Liver (tissue), 9 donors: ENCODE measurements around the gene LENG9. TPM values are rescaled to one million over a fixed set of nuclear protein-coding genes. Genes with fewer than 3 reads are reported as not detected.

Experiments
- DNase-seq: peaks from one replicate; pipeline ENCODE4 v3.0.0-alpha.2; 2017; ENCODE audit warnings: low spot score
- H3K27ac ChIP-seq, 2 donors: one replicate each; pipeline ENCODE4 v1.7.0; 2013; ENCODE audit warnings: inconsistent platforms in 2 of 2, low read length in 2 of 2, control low read depth in 1 of 2, low read depth in 1 of 2, mild to moderate bottlenecking in 1 of 2
- H3K27me3 ChIP-seq, 4 donors: one replicate each; pipeline versions ENCODE4 v1.6.1 to v1.7.0; 2013; ENCODE audit warnings: low read length in 3 of 4, inconsistent platforms in 1 of 4, mild to moderate bottlenecking in 1 of 4, moderate library complexity in 1 of 4; ENCODE audit not compliant: control insufficient read depth in 4 of 4, insufficient read depth in 4 of 4
- H3K36me3 ChIP-seq, 4 donors: one replicate each; pipeline versions ENCODE4 v1.6.1 to v1.7.0; 2013; ENCODE audit warnings: low read length in 3 of 4, mild to moderate bottlenecking in 3 of 4, low read depth in 1 of 4, moderate library complexity in 1 of 4; ENCODE audit not compliant: control insufficient read depth in 4 of 4, insufficient read depth in 3 of 4
- H3K4me1 ChIP-seq, 4 donors: one replicate each; pipeline versions ENCODE4 v1.6.1 to v1.7.0; 2013; ENCODE audit warnings: low read length in 3 of 4, mild to moderate bottlenecking in 3 of 4, moderate library complexity in 1 of 4; ENCODE audit not compliant: control insufficient read depth in 4 of 4, insufficient read depth in 4 of 4
- H3K4me3 ChIP-seq, 3 donors: one replicate each; pipeline versions ENCODE4 v1.6.1 to v1.7.0; 2013; ENCODE audit warnings: low read length in 3 of 3, control low read depth in 1 of 3, low read depth in 1 of 3, mild to moderate bottlenecking in 1 of 3
- H3K9ac ChIP-seq, 2 donors: one replicate each; pipeline ENCODE4 v1.7.0; 2013; ENCODE audit warnings: low read length in 2 of 2, mild to moderate bottlenecking in 2 of 2, moderate library complexity in 2 of 2, control low read depth in 1 of 2, low read depth in 1 of 2
- H3K9me3 ChIP-seq, 4 donors: one replicate each; pipeline versions ENCODE4 v1.6.1 to v1.7.0; 2013; ENCODE audit warnings: low read length in 3 of 4; ENCODE audit not compliant: control insufficient read depth in 4 of 4
- EGR1 ChIP-seq, 2 donors: IDR thresholded peaks; 2 replicates each; pipeline ENCODE4 v1.6.1; 2016 to 2018; ENCODE audit warnings: antibody characterized with exemption in 2 of 2, low read depth in 2 of 2
- FOXA1 ChIP-seq: IDR thresholded peaks from 2 replicates; pipeline ENCODE4 v1.6.1; 2016; ENCODE audit warnings: antibody characterized with exemption
- FOXA2 ChIP-seq: IDR thresholded peaks from 2 replicates; pipeline ENCODE4 v1.6.1; 2016; ENCODE audit warnings: antibody characterized with exemption
- HNF4A ChIP-seq, 2 donors: conservative IDR thresholded peaks; 2 replicates each; pipeline ENCODE4 v1.6.1; 2016; ENCODE audit warnings: antibody characterized with exemption in 2 of 2, mild to moderate bottlenecking in 2 of 2
- HNF4G ChIP-seq: IDR thresholded peaks from 2 replicates; pipeline ENCODE4 v1.6.1; 2016; ENCODE audit warnings: antibody characterized with exemption
- JUND ChIP-seq, 2 donors: IDR thresholded peaks; 2 replicates each; pipeline ENCODE4 v1.6.1; 2016; ENCODE audit warnings: antibody characterized with exemption in 2 of 2
- NR2F2 ChIP-seq: IDR thresholded peaks from 2 replicates; pipeline ENCODE4 v1.6.1; 2016; ENCODE audit warnings: antibody characterized with exemption
- RAD21 ChIP-seq, 2 donors: IDR thresholded peaks; 2 replicates each; pipeline ENCODE4 v1.6.1; 2016; ENCODE audit warnings: antibody characterized with exemption in 2 of 2, mild to moderate bottlenecking in 2 of 2
- REST ChIP-seq: IDR thresholded peaks from 2 replicates; pipeline ENCODE4 v1.6.1; 2016; ENCODE audit warnings: antibody characterized with exemption, mild to moderate bottlenecking
- SP1 ChIP-seq: IDR thresholded peaks from 2 replicates; pipeline ENCODE4 v1.6.1; 2018; ENCODE audit warnings: antibody characterized with exemption, mild to moderate bottlenecking
- TAF1 ChIP-seq: conservative IDR thresholded peaks from 2 replicates; pipeline ENCODE4 v1.6.1; 2016; ENCODE audit warnings: antibody characterized with exemption, mild to moderate bottlenecking
- YY1 ChIP-seq: IDR thresholded peaks from 2 replicates; pipeline ENCODE4 v1.6.1; 2016; ENCODE audit warnings: antibody characterized with exemption, mild to moderate bottlenecking
- ZBTB33 ChIP-seq: IDR thresholded peaks from 2 replicates; pipeline ENCODE4 v1.6.1; 2016; ENCODE audit warnings: antibody characterized with exemption
- WGBS: extraction: QIAGEN DNeasy Blood & Tissue Kit; methylation state at CpG from one replicate; pipeline ENCODE4 v1.1.7; 2013; 5-methylcytosine and 5-hydroxymethylcytosine counted together
- polyA plus RNA-seq, 2 donors: library from polyadenylated mRNA; stranded (reverse) in 1 of 2; unstranded in 1 of 2; fragments of 200-250 nt in 1 of 2; fragments of >200 nt in 1 of 2; fragmentation: Nextera tagmentation in 1 of 2; extraction: Ambion mirVana in 1 of 2; gene quantifications; one replicate each; pipeline versions ENCODE4 v1.2.1 to v1.2.3, GENCODE V29; 2013 to 2015
- total RNA-seq, 2 donors: library from RNA; depleted of rRNA; stranded (reverse); fragments of >200 nt; gene quantifications; one replicate each; pipeline ENCODE4 v1.2.3, GENCODE V29; 2014
- TF ChIP-seq, protein P1 (sequence below): IDR thresholded peaks from 2 replicates; pipeline ENCODE4 v1.6.1; 2016; ENCODE audit warnings: antibody characterized with exemption
- TF ChIP-seq, protein P2 (sequence below): IDR thresholded peaks from 2 replicates; pipeline ENCODE4 v1.6.1; 2016; ENCODE audit warnings: antibody characterized with exemption
- donor health status: healthy.
- donor health status: healthy.
- donor health status: healthy.
- donor health status: healthy.
- donor health status: healthy.

Gene LENG9
- total and polyA plus RNA-seq, 4 donors, result 0.19 to 6.9 (median 2.0) TPM

GRCh38 chr19:54418030-54418929 is 45.3 kb downstream of the LENG9 start:
- 25% methylated on average over 25 of the region's 25 CpGs for WGBS
- no peak for DNase-seq
- no peaks in the 10 kb centered on the region for H3K36me3 ChIP-seq
- no peaks in the 10 kb centered on the region for H3K9me3 ChIP-seq
- no peak overlapping the region for H3K9ac ChIP-seq
- H3K4me3 ChIP-seq, result no peak overlapping the region
- H3K27ac ChIP-seq, result no peak overlapping the region
- H3K27me3 ChIP-seq, result peaks cover 0 to 13% (median 9%) of the 10 kb centered on the region in 4 donors
- H3K4me1 ChIP-seq, result no peaks in the 10 kb centered on the region
- no peak for TF ChIP-seq YY1
- TF ChIP-seq, protein P1, sequence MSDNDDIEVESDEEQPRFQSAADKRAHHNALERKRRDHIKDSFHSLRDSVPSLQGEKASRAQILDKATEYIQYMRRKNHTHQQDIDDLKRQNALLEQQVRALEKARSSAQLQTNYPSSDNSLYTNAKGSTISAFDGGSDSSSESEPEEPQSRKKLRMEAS, result no peak
- TF ChIP-seq JUND (IDR thresholded peaks at IDR 0.05), result no peak
- no peak for TF ChIP-seq ZBTB33
- no peak for TF ChIP-seq NR2F2
- no peak for TF ChIP-seq SP1
- TF ChIP-seq, protein P2, sequence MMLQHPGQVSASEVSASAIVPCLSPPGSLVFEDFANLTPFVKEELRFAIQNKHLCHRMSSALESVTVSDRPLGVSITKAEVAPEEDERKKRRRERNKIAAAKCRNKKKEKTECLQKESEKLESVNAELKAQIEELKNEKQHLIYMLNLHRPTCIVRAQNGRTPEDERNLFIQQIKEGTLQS, result no peak
- TF ChIP-seq RAD21 (IDR thresholded peaks at IDR 0.05), result no peak

GRCh38 chr19:54416695-54417491 is 46.7 kb downstream of the LENG9 start:
- H3K27me3 ChIP-seq, result peaks cover 0 to 11% (median 8%) of the 10 kb centered on the region in 4 donors
- TF ChIP-seq FOXA2 (no peak), YY1 (no peak), FOXA1 (no peak), REST (no peak), HNF4G (no peak), EGR1 (IDR thresholded peaks at IDR 0.05; ENCODE audit: low read depth in 2 of 2) (no peak), TAF1 (no peak), HNF4A (conservative IDR thresholded peaks at IDR 0.05) (no peak), SP1 (no peak), ZBTB33 (no peak)
- TF ChIP-seq, protein P1, result no peak
- TF ChIP-seq, protein P2, result no peak

More at GRCh38 chr19:54416695-54417491, 46.7 kb downstream of the LENG9 start:
- Histone ChIP-seq H3K9me3 (no peaks in the 10 kb centered on the region), H3K36me3 (no peaks in the 10 kb centered on the region), H3K9ac (no peak overlapping the region), H3K27ac (no peak overlapping the region), H3K4me1 (no peaks in the 10 kb centered on the region), H3K4me3 (no peak overlapping the region)
- DNase-seq, result no peak
- WGBS, result 38% methylated on average over 44 of the region's 44 CpGs
